NCI-H774 (cell line): Measurements from ENCODE around the gene IGSF9.

Source experiments
- DNase-seq: peaks from one replicate; lab custom pipeline; 2025; lab: John Stamatoyannopoulos, UW

The IGSF9 gene

GRCh38 chr1:159946242-159947187, 1.1 kb upstream of the IGSF9 start:
- no peak for DNase-seq

DNA sequence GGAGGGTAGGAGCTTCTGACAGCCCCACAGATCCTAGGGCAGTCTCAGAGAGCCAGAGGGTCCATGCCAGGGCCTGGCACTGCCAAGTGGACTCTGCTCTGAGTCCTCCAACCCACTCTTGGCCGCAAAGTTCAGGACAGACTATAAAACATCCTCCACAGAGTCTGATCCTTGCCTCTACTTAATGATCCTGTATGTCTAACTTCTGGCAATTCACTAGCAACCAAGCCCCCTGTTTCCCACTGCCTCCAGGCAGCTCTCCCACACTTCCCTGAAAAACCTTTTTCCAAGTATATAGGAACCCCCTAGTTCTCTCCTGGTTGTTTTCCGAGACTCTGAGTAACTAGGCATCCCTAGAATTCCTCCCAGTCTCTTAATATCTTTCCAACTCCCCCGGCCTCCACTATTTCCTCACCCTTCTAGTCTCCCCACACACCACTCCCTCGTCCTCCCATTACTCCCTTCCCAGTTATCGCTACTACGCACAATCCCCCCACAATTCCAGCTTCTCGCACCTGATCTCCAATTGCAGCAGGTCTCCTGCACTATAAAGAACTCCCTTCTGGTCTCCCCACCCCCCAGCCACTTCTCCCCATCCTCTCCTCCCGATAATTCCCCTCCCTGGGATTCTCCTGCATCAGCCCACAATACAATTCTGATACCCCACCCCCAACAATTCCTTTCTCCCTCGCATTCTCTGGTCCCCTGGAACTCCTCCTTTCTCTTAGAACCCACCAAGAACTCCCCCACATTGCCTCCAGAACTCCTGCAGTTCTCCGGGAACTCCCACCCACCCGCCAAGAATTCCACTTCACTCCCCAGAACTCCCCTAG, 574 bp downstream of the IGSF9 start:
- DNase-seq: no peak

GRCh38 chr1:159943908-159944622, 1.3 kb downstream of the IGSF9 start:
- no peak for DNase-seq

- no peak for DNase-seq
Observed at GRCh38 chr1:159943278-159943640, 2.2 kb downstream of the IGSF9 start.

DNA sequence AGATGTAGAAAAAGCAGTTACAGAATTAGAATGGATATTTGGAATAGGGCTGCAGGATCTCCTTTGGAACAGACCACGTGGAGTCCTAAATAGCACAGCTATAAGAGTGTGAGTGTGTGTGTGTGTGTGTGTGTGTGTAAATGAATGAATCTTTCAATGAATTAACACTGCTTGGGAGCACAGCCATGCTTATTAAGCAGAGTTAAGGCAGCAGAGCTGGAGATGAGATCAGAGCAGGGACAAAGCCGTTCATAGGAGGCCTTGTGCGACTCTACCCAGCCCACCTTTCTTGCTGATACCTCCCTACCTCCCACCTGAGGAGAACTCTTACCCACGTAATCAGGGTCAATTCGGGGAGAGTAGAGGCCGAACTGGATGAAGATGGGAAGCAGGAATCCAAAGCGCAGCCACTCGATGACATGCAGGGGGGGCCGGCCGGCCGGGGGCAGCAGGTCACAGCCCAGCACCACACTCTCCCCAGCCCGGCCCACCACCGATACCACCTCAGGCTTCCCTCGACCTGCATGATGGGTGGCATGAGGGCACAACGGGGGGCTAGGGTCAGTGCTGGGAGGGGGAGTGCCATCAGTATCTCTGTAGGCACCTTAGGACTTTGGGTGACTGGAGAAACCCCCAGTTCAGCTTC, 2.7 kb downstream of the IGSF9 start:
- no peak for DNase-seq

GRCh38 chr1:159941591-159942560, 3.5 kb downstream of the IGSF9 start:
- DNase-seq: no peak

DNA sequence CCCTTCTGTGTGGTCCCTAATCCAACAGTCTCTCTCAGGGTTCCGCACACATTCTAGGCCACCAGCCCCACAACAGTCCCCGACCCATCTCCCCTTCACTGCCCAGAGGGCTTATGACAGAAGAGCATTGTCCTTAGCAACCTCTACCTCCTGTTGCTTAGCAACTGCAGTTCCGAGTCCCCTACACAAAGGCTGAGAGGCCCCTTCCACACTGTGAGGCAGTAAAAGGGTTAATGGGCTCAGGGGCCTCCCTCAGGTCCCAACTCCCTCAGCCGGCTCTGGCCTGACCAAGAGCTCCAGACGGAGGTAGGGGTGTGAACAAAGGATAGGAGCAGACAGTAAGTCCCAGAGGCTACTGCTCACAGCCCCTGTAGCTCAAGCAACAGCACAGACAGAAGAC, 4.3 kb downstream of the IGSF9 start:
- DNase-seq: no peak

GRCh38 chr1:159940006-159940620, 5.3 kb downstream of the IGSF9 start:
- no peak for DNase-seq

DNA sequence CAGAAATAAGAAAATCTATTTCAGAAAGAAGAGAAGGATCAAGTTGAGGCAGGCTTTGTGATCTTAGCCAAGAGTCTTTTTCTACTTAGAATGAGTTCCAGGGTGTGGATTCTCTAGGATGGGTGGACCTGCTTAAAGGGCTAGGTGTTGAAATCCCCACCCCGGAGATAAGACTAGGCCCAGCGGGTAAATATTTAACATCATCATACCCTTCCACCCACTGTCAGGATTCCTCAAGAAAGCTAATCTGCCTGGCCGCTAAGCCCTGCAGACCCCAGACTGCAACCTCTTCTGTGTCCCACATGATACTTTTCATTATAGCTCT, 5.8 kb downstream of the IGSF9 start:
- no peak for DNase-seq

DNA sequence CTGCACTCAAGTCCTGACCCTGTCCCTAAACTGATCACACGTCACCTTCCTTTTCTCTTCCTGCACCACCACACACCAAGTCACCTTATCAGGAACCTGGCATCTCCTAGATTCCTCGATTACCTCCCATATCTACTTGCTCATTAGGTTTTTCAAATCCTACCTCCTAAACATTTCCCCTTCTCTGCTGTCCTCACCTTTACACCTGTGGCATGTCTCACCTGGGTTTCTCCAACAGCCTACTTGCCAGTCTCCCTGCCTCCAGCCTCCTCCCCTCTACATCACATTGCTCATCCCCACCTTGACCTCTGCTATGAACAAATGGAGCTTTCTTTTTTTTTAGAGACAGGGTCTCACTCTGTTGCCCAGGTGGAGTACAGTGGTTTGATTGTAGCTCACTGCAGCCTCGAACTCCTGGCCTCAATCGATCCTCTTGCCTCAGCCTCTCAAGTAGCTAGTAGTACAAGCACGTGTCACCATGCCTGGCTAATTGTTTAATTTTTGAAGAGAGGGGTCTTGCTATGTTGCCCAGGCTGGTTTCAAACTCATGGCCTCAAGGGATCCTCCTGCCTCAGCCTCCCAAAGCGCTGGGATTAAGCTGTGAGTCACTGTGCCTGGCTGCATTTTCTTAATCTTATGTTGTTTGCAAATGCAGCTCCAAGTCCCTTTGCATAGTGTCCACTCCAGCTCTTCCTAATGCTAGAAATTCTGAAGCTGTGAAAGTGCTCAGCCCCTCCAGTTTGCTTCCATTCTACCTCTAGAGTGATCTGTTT, 6.3 kb downstream of the IGSF9 start:
- no peak for DNase-seq

DNA sequence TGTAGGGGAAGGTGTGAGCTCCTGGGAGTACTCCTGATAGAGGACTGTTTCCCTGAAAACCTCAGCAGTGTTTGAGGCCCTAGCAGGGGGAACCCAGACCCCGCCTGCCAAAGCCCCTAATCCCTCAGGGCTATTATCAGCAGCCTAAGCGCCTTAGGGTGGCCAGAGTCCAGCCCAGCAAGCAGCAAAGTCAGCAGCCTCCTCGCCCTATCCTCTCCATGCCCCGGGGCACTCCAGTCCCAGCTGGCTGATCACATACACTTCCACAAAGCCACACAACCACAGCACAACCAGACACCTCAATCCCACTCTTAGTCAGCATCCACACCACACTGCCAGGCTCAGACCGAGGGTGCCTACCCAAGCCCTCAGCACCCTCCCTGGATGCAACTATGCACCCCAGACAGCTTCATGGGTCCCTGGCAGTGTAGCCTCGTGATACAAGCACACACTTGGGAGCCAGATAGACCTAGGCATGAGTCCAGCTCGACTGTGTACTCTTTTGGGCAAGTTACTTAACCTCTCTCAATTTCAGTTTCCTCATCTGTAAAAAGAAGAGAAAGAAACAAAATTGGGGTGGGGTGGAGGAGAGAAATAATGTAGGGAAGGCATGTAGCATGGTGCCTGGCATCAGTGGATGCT, 7.1 kb downstream of the IGSF9 start:
- no peak for DNase-seq

GRCh38 chr1:159937054-159937750, 8.2 kb downstream of the IGSF9 start:
- DNase-seq: no peak

DNA sequence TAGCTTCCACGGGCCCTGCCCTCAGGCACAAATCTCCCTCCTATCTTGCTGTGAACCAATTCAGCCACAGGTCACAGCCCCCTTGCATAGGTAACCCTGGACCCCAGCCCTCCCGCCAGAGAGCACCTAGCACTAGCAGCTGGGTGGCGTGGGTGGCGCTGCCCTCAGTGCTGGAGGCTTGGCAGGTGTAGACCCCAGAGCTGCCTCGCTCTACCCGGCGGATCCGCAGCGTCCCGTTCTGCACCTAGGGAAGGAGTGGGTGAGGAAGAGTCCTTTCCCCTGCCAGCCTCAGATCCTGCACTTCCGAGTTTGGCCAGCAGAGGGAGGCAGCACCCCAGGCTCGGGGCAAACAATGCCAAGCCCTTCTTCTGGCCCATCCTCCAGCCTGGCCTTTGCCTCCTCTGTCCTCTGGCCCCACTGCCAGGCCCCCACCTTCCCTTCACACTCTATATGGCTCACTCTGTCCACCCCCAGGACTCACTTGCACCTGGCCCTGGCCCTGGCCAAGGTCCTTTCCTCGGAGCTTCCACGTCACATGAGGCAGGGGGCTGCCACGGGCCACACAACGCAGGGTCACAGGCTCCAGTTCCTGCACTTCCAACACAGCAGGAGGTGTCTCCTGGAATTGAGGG, 9.0 kb downstream of the IGSF9 start:
- DNase-seq: no peak

DNA sequence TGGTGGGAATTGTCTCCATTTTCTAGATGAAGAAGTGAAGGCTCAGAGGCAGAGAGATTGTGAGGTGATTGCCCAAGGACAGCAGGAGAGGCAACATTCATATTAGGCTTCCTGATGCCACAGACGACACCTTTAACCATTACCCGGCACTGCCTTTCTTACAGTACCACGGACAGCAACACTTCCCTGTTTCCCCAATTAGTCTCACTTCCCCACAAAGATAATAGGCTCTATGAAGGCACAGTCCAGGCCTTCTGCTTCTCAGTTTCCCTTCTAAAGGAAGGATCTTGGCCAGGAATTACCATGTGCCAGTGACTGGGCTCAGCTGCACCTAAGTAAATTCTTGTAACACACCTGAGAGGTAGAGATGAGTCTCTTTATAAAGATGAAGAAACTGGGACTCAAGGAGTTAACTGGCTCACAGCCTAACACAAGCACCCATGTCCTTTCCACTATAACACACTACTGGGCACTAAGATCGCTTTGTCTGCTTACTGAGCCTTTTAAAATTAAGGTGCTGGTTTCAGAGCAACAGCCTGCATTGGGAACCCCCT, 9.6 kb downstream of the IGSF9 start:
- DNase-seq: no peak

DNA sequence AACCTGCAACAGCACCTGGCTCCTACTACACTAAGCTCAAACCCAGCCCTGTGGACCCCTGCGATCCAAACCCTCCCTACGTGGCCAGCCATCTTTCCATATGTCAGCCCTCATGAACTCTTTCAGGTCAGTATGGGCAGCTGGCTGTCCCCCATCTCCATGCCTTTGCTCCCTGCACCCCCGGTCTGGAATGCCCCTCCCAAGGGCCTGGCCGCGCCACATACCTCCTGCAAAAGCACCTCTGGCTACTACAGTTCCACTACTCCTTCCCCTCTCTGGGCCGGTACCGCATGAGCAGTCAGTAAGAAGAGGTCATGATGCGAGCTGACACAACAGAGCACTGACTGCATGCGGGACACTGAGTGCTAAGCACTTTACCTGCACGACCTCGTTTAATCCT, 10.1 kb downstream of the IGSF9 start:
- DNase-seq: no peak

- DNase-seq: no peak
Observed at GRCh38 chr1:159934136-159935039, 11.0 kb downstream of the IGSF9 start.

DNA sequence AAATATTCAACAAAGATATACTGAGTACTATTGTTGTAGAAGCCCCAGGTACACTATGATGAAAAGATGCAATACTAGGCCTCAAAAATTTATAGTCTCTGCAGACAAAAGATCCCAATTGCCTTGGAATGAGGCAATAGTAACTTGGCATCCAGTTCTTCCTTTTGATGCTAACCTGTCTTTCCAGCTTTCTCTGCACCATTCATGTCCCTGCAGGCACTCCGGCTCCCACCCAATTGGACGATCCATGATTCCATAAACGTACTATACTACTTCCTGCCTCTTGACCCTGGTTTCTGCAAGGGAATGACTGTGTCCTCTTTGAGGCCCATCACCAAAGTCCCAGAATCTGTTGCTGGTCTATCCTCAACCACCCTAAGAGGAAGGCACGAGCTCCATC, 12.1 kb downstream of the IGSF9 start:
- DNase-seq: no peak
